ENCODE results near the gene INSL3. TPM values are rescaled to one million over a fixed set of nuclear protein-coding genes. Genes with fewer than 3 reads are reported as not detected.

INSL3 gene
- polyA plus RNA-seq, 1 of the 3 experiments (the other 2 are of a cell fraction): 0.21 TPM

- TF ChIP-seq REST (IDR thresholded peaks at IDR 0.05; ENCODE audit: low read depth, low read length): no peak
- TF ChIP-seq JUND (IDR thresholded peaks at IDR 0.05): no peak
- TF ChIP-seq FOSL2 (IDR thresholded peaks at IDR 0.05; ENCODE audit: borderline replicate concordance, low read depth): no peak
- TF ChIP-seq FOXJ3 (CRISPR knock-in tag; IDR thresholded peaks at IDR 0.05): no peak
- TF ChIP-seq MEF2A (IDR thresholded peaks at IDR 0.05; ENCODE audit: borderline replicate concordance, low read depth): no peak
- TF ChIP-seq POLR2AphosphoS5 (IDR thresholded peaks at IDR 0.05; ENCODE audit: low read depth, low read length): no peak
These were observed 25.8 kb downstream of the INSL3 start (continued) for GRCh38 chr19:17795495-17795856.

- no peaks in the 10 kb centered on the region for H4K20me1 ChIP-seq (ENCODE audit: insufficient read depth)
- H3K27me3 ChIP-seq (ENCODE audit: insufficient read depth): peaks cover 13% of the 10 kb centered on the region
- H3K4me2 ChIP-seq: no peak within 1 kb of the TSS
- no peaks in the 10 kb centered on the region for H3K9me2 ChIP-seq
- CTCF ChIA-PET: interaction anchor here (0.8 to 3.0 kb wide), 6 partner anchors 10 to 91 kb away, joined by 3 to 15 read pairs (median 5); partner anchors contain the start of gene RPL18A
- DNase-seq: no peak
- WGBS (ENCODE audit: low lambda C conversion rate): 31% methylated on average over 40 of the region's 50 CpGs
- no peak within 1 kb of the TSS for H3K4me3 ChIP-seq (ENCODE audit: low read depth in 2 of 2, low read length in 1 of 2)
- no peak within 1 kb of the TSS for H3K27ac ChIP-seq (ENCODE audit: low read depth in 2 of 2, low read length in 1 of 2)
- no peaks in the 10 kb centered on the region for H3F3A ChIP-seq (replicated peaks; ENCODE audit: insufficient read depth)
- TF ChIP-seq EP300 (IDR thresholded peaks at IDR 0.05; ENCODE audit: borderline replicate concordance in 1 of 2, low read depth in 1 of 2, low read length in 1 of 2) (no peak), NFIC (IDR thresholded peaks at IDR 0.05; ENCODE audit: borderline replicate concordance) (0 out of 2 replicates have a peak, but pooled peaks have one; percentile 24), FOSL2 (IDR thresholded peaks at IDR 0.05; ENCODE audit: borderline replicate concordance, low read depth) (no peak), RXRA (IDR thresholded peaks at IDR 0.05; ENCODE audit: borderline replicate concordance, low read depth) (no peak), IRF3 (IDR thresholded peaks at IDR 0.05; ENCODE audit: low read depth, low read length) (no peak), GATA2 (CRISPR knock-in tag; IDR thresholded peaks at IDR 0.05) (no peak), PBX3 (IDR thresholded peaks at IDR 0.05) (no peak), RAD21 (IDR thresholded peaks at IDR 0.05; ENCODE audit: low read length) (no peak)
- no peak within 1 kb of the TSS for H3K9ac ChIP-seq
- no peak within 1 kb of the TSS for H2AFZ ChIP-seq (ENCODE audit: low read depth)
- no peaks in the 10 kb centered on the region for H3K36me3 ChIP-seq (replicated peaks in 1 of 2; ENCODE audit: control insufficient read depth in 1 of 2, insufficient read depth in 2 of 2, low read length in 1 of 2)
- H3K79me2 ChIP-seq (ENCODE audit: insufficient read depth): no peaks in the 10 kb centered on the region
- H3K9me3 ChIP-seq: no peaks in the 10 kb centered on the region
- H3K4me1 ChIP-seq (ENCODE audit: control insufficient read depth in 1 of 2, insufficient read depth in 2 of 2, low read depth in 1 of 2, low read length in 1 of 2): peaks cover 5 to 28% of the 10 kb centered on the region in 2 experiments; a peak in 2 of 4 replicates
- POLR2A ChIA-PET: interaction anchor here (1.2 kb wide), 1 partner anchor 65 kb away, joined by 4 read pairs; the partner anchor contains the start of gene RPL18A
These were observed 26.4 kb downstream of the INSL3 start, which contains the start of gene B3GNT3 for GRCh38 chr19:17794731-17795494. TSS of gene B3GNT3 (plus strand) at chr19:17795138. CDS start at chr19:17807808, 12,670 bp downstream.

All from SK-N-SH (cell line).